Activated CD8-positive, alpha-beta memory T cell treated with anti-CD3 and anti-CD28 coated beads, Interleukin-2, amount 50 U/mL, for 24 hours (primary cell): Measurements from ENCODE around the gene HTR3A.

Experiments
- DNase-seq: peaks from one replicate; pipeline ENCODE4 v3.0.0-alpha.2; 2020; ENCODE audit errors: extremely low read depth

HTR3A gene

GRCh38 chr11:113979431-113979830 is 4.5 kb downstream of the HTR3A start:
- DNase-seq, result no peak

GRCh38 chr11:113980785-113981184 is 5.9 kb downstream of the HTR3A start:
- DNase-seq, result no peak

- DNase-seq, result no peak
Measured at GRCh38 chr11:113982306-113982705, 7.4 kb downstream of the HTR3A start.

- DNase-seq, result no peak
Measured at GRCh38 chr11:113984781-113985180, 9.9 kb downstream of the HTR3A start.

- no peak for DNase-seq
Measured at GRCh38 chr11:113985906-113986305, 11.0 kb downstream of the HTR3A start.

GRCh38 chr11:113986351-113987140 is 11.6 kb downstream of the HTR3A start:
- no peak for DNase-seq

- DNase-seq, result no peak
Measured at GRCh38 chr11:113989381-113989780, 14.5 kb downstream of the HTR3A start.

GRCh38 chr11:113989916-113990315 is 15.0 kb downstream of the HTR3A start:
- no peak for DNase-seq

- DNase-seq, result no peak
Measured at GRCh38 chr11:113991170-113991569, 16.3 kb downstream of the HTR3A start.

GRCh38 chr11:113991718-113992458 is 17.0 kb downstream of the HTR3A start:
- no peak for DNase-seq

GRCh38 chr11:113992459-113993110 is 17.7 kb downstream of the HTR3A start:
- no peak for DNase-seq

GRCh38 chr11:113994077-113994954 is 19.4 kb downstream of the HTR3A start:
- no peak for DNase-seq

- DNase-seq, result no peak
Measured at GRCh38 chr11:113997473-113997872, 22.6 kb downstream of the HTR3A start.

- no peak for DNase-seq
Measured at GRCh38 chr11:113998574-113998973, 23.7 kb downstream of the HTR3A start.

- no peak for DNase-seq
Measured at GRCh38 chr11:114000526-114000925, 25.6 kb downstream of the HTR3A start.

GRCh38 chr11:114001416-114001815 is 26.5 kb downstream of the HTR3A start:
- no peak for DNase-seq

- no peak for DNase-seq
Measured at GRCh38 chr11:114008331-114008730, 33.4 kb downstream of the HTR3A start.

GRCh38 chr11:114010931-114011330 is 36.0 kb downstream of the HTR3A start:
- DNase-seq, result no peak

GRCh38 chr11:114011443-114011842 is 36.5 kb downstream of the HTR3A start:
- no peak for DNase-seq

GRCh38 chr11:114015117-114015516 is 40.2 kb downstream of the HTR3A start:
- DNase-seq, result no peak

- DNase-seq, result no peak
Measured at GRCh38 chr11:114016986-114017385, 42.1 kb downstream of the HTR3A start.

- no peak for DNase-seq
Measured at GRCh38 chr11:114017723-114018122, 42.8 kb downstream of the HTR3A start.
